ENCODE results near the gene PM20D2. TPM values are rescaled to one million over a fixed set of nuclear protein-coding genes. Genes with fewer than 3 reads are reported as not detected.
"Not testable (repeated sequence)": the region's sequence is repeated elsewhere in the genome, so short reads cannot be mapped to it uniquely, and the experiment has no call there.

The PM20D2 gene, protein sequence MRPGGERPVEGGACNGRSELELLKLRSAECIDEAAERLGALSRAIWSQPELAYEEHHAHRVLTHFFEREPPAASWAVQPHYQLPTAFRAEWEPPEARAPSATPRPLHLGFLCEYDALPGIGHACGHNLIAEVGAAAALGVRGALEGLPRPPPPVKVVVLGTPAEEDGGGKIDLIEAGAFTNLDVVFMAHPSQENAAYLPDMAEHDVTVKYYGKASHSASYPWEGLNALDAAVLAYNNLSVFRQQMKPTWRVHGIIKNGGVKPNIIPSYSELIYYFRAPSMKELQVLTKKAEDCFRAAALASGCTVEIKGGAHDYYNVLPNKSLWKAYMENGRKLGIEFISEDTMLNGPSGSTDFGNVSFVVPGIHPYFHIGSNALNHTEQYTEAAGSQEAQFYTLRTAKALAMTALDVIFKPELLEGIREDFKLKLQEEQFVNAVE
- 11.1 TPM for total RNA-seq
- long read RNA-seq, full-length matches to known transcripts: 5 of 11 reads
- long read RNA-seq, partial matches to known transcripts: 0 of 11 reads
- long read RNA-seq, other reads (novel, unspliced or antisense): 6 of 11 reads

DNA sequence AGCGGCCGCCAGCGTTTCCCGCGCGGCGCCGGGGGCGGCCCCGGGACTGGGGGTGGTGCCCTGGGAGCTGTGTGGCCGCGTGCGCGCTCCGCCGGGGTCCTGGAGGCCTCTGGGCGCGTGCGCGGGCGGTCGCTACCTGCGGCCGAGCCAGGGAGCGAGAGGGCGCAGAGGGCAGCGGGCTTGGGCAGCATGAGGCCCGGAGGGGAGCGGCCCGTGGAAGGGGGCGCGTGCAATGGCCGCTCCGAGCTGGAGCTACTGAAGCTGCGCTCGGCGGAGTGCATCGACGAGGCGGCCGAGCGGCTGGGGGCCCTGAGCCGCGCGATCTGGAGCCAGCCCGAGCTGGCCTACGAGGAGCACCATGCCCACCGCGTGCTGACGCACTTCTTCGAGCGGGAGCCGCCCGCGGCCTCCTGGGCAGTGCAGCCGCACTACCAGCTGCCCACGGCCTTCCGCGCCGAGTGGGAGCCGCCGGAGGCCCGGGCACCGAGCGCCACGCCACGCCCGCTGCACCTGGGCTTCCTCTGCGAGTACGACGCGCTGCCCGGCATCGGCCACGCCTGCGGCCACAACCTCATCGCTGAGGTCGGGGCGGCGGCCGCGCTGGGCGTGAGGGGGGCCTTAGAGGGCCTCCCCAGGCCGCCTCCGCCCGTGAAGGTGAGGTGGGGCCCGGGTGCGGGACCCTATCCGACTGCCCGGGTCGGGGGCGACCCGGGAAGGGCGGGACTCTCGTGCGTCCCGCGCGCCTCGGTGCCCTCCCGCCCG lies at the start of gene PM20D2:
PM20D2 (plus strand) TSS at position 100 of the 762 bp plus-strand sequence; CDS start at position 190, 90 bp downstream.
- peak; percentile 74 for DNase-seq
- peak; percentile 97 for ATAC-seq (ENCODE audit: poor library complexity)
- intact Hi-C loops (cut with DNase I): loop anchor here (5.0 kb wide), 1 partner anchor 64 kb away; the partner anchor contains the start of gene PNRC1

DNA sequence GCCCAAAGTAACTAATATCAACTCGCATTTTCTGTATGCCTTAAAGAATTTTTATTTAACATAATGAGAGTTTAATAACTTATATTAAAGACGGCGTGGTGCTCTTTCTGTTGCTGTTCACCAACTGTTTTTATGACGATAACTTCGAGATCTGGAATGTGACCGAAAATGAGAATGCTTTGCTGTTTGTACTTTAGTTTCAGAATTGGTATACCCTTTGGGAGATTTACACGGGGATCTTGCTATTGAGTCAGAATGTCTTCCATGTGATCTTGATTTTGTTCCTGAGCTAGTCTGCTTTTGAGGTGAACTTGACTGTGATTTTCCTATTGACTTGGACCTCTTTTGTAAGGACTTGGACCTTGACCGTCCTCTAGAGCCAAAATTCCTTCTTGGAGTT lies 47.4 kb upstream of the PM20D2 start:
- intact Hi-C loops (cut with DNase I): no loop called here
- no peak for ATAC-seq (ENCODE audit: poor library complexity)
- DNase-seq: no peak

DNA sequence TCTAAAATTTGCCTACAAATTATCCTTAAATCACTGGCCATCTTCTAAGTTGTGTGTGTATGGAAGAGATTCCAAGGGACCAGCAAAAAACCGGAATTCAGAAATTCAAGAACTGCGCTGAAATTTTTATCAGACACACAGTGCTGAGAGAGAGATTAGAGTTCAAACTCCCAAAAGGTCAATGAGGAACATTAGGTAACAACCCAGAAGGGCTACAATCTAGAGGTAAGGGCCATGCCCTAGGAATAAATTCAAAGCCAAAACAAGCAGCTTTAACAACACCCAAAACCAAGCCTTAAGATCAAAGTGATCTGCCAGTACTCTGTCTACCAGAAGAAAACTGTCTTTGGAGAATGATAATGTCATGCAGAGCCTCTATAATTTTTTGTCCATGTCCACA lies 45.7 kb upstream of the PM20D2 start:
- intact Hi-C loops (cut with DNase I): no loop called here
- ATAC-seq (ENCODE audit: poor library complexity): no peak
- no peak for DNase-seq

DNA sequence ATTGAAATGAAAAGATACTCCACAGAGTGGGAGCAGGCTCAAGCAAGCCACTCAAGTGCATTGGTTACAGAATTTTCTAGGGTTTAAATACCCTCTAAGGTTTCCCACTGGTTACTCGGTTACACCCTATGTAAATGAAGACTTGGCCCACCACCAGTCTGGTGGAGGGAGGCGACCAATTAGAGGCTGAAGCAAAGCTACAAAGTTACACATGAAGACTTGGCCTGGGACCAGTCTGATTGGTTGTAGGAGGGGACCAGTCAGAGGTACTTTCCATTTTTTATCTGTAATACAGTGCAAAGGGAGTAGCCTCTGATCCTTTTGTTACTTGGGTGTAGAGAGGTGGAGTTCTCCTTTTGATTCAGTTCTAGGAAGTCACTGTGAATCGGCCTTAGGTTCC lies 35.6 kb upstream of the PM20D2 start:
- intact Hi-C loops (cut with DNase I): loop anchor here (10.0 kb wide), 1 partner anchor 125 kb away; no protein-coding TSS in a partner anchor

DNA sequence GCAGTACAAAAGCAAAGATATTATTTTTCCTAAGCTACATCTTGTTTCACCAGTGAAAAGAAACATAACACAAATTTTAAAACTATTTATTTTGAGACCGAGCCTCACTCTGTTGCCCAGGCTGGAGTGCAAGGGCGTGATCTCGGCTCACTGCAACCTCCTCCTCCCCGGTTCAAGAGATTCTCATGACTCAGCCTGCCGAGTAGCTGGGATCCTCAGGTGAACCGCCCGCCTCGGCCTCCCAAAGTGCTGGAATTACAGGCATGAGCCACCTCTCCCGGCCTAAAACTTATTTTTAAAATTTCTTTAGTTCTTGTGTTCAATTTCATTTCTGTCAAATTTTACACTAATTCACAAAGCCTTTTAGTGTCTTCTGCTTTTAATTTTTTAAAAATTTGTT lies 33.9 kb upstream of the PM20D2 start:
- DNase-seq: no peak
- no peak for ATAC-seq (ENCODE audit: poor library complexity)
- intact Hi-C loops (cut with DNase I): loop anchor here (10.0 kb wide), 1 partner anchor 127 kb away; no protein-coding TSS in a partner anchor

More for the DNA sequence above, 35.6 kb upstream of the PM20D2 start:
- DNase-seq (no peak), ATAC-seq (ENCODE audit: poor library complexity) (no peak)

DNA sequence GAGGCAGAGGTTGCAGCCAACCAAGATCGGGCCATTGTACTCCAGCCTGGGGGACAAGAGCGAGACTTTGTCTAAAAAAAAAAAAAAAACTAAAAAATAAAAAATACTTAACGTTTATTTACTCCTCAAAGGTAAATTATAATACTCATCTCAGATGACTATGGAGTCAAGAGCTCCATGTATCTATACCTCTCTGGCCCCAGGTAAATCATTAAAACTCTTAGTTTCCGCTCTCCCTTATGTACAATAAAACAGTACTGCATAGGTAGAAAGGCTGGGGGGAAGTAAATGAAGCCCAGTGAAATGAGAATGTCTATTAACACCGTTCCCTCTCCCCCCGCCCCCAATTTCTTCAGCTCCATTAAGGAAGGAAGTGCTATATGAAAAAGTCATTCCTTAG lies 29.2 kb upstream of the PM20D2 start:
- ATAC-seq (ENCODE audit: poor library complexity) (no peak), DNase-seq (no peak)
- intact Hi-C loops (cut with DNase I): loop anchor here (10.0 kb wide), 1 partner anchor 132 kb away; no protein-coding TSS in a partner anchor

DNA sequence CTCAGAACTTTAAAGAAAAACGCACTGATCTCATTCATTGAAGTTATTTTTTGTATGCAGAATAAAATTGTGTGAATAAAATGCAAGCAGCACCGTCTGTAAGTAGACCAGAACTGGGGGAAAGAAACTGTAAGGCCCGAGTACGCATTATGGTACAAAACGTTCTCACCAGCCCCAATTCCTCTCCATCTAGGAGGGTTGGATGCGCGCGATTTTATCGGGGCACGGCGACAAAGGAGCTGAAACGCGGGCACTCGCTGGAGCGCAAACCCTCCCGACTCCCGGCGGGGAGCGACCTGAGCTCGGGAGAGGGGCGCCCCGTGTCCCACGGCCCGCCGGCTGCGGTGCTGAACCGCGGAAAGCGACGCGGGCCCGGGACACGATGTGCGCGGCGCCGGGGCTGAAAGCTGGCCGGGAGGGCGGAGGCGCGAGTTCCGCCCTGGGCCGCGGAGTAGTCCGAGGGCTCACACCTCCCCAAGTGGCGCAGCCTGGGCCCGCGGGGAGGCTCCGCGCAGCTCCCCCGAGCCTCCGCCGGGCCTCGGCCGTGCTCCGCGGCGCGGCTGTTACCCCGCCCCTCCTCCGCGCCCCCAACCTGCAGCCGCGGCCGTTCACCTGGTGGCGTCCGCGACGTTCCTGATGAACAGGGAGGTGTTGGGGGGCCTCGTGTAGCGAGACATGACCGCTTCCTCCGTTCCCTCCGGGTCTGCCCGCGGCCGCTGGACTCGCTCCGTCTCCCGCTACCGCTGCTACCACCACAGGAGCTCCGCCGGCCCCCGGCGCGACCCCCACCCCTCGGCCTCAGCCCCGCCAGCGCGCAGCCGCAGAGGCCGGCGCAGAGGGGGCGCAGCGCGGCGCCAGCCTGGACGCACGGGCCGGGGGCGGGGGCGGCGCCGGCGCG lies 28.4 kb upstream of the PM20D2 start, which contains the start of gene SRSF12:
SRSF12 (minus strand) TSS at position 861 of the 898 bp plus-strand sequence; CDS start at position 677, 184 bp downstream.
- DNase-seq: peak; percentile 66
- peak; percentile 90 for ATAC-seq (ENCODE audit: poor library complexity)
- intact Hi-C loops (cut with DNase I): loop anchor here (10.0 kb wide), 1 partner anchor 133 kb away; no protein-coding TSS in a partner anchor

DNA sequence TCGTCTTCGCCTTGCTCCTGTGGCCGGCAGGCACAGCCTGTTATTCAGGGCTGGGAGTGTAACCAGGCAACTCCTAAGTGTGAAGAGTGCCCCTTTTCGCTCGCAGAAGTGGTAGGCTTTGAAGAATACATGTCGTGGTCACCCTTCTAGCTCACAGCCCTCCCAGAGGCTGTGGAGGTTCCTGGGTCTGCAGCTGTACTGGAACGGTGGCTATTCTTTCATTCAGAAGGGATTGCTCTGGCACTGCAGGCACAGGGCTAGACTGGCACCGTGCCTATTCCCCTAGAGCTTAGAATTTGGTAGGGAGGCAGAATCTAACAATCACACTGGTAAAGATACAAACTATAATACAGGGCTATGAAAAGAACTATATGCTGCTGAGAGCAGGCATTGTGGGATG lies 26.9 kb upstream of the PM20D2 start:
- intact Hi-C loops (cut with DNase I): loop anchor here (10.0 kb wide), 1 partner anchor 134 kb away; no protein-coding TSS in a partner anchor
- DNase-seq (no peak), ATAC-seq (ENCODE audit: poor library complexity) (no peak)

DNA sequence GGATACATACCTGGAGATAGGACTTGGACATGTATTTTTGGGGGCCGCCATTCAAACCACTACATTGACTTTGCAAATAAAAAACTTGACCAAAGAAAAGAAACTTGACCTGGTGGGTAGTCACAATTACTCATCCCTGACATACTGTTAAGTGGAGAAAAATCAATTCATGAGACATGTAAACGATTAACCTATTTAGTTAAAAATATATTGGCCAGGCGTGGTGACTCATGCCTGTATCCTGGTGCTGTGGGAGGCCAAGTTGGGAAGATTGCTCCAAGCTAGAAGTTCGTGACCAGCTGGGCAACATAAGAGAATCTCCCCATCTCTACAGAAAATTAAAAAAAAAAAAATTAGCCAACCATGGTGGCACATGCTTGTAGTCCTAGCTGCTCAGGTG lies 25.5 kb upstream of the PM20D2 start:
- no peak for DNase-seq
- intact Hi-C loops (cut with DNase I): no loop called here

DNA sequence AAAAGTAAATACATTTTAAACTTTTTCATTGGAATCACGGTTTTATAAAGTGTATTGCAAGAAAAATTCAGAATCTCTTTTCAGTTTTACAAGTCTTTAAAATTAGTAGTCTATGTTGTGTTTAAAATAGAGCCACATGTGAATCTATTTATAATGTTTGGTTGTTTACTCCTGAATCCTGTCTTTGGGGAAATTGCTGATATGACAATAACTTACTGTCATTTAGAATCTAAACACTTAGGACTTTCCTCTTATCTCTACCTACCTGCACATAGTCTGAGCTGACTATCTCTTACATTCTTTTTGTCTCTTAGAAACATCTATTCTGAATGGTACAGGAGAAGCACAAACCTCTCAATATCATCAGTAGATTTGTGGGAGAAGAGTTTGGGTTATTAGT lies 23.9 kb upstream of the PM20D2 start:
- ATAC-seq (ENCODE audit: poor library complexity) (no peak), DNase-seq (no peak)
- intact Hi-C loops (cut with DNase I): loop anchor here (2.0 kb wide), 1 partner anchor 121 kb away; no protein-coding TSS in a partner anchor

More for the DNA sequence above, 25.5 kb upstream of the PM20D2 start:
- no peak for ATAC-seq (ENCODE audit: poor library complexity)

DNA sequence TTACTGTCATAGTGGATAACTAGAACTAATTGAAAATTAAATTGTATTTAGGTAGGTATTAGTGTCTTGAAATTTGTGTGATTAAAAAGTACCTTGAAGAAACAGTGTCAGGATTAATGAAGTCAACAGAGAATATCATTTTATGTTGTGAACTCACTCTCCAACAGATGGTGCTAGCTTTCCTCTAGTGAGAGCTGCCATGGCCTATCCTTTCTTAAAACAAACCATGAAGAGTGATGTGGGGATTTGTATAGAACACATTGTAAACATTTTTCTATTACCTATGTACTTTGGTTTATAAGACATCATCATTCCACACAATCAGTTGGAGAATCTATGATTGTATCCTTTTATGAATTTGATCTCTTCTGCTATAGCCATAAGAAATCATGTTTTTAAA lies 23.2 kb upstream of the PM20D2 start:
- ATAC-seq (ENCODE audit: poor library complexity) (peak; percentile 66), DNase-seq (no peak)
- intact Hi-C loops (cut with DNase I): loop anchor here (2.0 kb wide), 1 partner anchor 120 kb away; no protein-coding TSS in a partner anchor

DNA sequence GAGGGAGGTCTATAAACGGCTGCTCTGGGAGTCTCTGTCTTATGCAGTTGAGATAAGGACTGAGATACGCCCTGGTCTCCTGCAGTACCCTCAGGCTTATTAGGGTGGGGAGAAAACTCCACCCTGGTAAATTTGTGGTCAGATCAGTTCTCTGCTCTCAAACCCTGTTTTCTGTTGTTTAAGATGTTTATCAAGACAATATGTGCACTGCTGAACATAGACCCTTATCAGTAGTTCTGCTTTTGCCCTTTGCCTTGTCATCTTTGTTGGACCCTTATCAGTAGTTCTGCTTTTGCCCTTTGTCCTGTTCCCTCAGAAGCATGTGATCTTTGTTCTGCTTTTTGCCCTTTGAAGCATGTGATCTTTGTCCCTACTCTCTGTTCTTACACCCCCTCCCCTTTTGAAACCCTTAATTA lies 17.6 kb upstream of the PM20D2 start:
- intact Hi-C loops (cut with DNase I); DNase-seq; ATAC-seq (ENCODE audit: poor library complexity): not testable (repeated sequence)

DNA sequence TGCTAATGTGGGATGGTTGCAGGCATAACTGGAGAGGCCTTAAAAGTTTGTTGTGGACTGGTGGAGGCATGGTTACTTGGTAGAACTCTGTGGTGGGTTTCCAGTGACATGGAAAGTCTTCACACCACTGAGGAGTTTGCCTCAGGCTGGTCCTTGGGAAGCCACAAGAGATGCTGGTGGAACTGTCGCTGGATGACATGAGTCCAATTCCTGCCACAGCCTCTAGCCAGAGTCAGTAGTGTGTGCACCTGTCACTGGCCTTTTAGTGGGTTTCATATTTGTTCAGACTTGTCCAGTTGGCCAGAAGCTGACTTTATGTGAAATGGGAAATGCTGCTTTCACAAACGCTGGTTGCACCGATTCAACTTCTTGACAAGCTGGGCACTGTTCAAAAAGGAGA lies 14.3 kb upstream of the PM20D2 start:
- no peak for DNase-seq
- intact Hi-C loops (cut with DNase I): no loop called here
- ATAC-seq (ENCODE audit: poor library complexity): no peak

DNA sequence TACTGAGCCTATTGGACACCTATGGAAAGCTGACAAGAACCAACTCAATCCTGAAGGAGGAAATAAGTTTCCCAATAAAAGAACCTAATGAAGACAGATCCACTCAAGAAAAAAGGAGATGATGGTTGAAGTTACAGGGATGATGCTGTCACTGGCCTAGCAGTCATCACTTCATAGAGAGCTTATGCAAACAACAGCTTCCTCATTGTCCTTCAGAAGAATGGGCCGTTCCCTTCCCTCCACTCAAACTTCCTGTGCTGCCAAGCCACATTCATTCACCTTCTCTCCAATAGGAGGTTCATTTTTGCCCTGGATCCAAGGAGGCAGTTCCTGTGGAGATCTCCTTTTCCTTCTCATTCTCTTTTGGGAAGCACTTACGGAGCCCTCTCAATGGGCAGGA lies 13.8 kb upstream of the PM20D2 start:
- ATAC-seq (ENCODE audit: poor library complexity) (no peak), DNase-seq (no peak)
- intact Hi-C loops (cut with DNase I): no loop called here

DNA sequence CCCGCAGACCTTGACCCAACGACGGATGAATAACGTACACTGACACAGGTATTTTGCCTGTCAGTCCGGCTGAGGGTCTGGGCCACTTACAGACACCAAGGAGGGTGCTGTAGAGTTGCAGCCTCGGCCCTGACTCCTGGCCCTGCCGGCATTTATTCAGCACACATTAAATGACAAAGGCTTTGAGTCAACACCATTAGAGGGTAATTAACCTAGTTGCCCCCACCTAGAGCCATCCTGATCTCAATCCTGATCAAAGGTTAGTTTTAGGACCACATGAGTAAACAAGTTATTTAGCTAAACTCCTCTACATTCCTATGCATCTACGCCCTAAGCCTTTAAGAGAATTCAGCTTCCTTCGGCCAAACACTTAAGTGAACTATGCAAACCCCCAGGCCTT lies 11.9 kb upstream of the PM20D2 start:
- no peak for DNase-seq
- ATAC-seq (ENCODE audit: poor library complexity): no peak
- intact Hi-C loops (cut with DNase I): no loop called here

DNA sequence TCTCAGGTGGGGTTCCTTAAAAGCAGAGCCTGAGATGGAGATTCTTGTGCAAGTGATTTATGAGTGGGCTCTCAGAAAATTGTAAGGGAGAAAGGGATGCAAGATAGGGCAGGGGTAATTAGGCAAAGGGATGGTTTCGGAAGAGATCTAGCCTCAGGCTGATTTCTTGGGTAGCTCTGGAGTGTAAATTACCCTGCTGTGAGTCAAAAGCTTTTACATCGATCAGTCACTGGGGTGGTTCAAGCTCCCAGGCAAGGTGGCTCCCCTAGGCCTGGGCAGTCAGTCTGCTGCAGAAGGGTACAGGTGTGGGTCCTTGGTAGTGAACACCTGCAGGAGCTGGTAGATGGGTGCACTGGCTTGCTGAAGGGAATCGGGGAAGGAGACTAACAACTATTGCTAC lies 11.1 kb upstream of the PM20D2 start:
- ATAC-seq (ENCODE audit: poor library complexity) (no peak), DNase-seq (no peak)
- intact Hi-C loops (cut with DNase I): no loop called here

DNA sequence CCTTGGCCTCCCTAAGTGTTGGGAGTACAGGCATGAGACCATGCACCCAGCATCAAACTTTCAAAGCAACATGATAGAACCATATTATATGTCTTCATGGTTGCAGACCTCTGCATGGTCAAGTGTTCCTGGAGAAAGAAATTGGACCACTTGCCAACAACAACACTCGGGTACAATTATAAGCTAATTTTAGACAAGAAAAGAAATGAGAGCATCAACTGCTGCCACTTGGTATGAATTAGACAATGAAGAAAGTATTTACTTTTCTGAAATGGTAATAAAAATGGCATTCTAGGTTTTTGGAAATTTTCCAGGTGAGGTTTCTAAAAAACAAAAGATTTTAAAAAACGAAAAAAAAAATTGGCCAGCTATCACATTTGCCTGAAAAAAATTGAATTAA lies 7.7 kb upstream of the PM20D2 start:
- ATAC-seq (ENCODE audit: poor library complexity) (no peak), DNase-seq (no peak)

More for the DNA sequence above, 7.7 kb upstream of the PM20D2 start:
- intact Hi-C loops (cut with DNase I): no loop called here

Measured in Right ventricle myocardium superior (tissue), 1 donor.